K562 (cell line): ENCODE results near the gene IQCM.

Source experiments
- BRD4 ChIP-seq: fragments of 200-600 bp; sonication (generic); IDR thresholded peaks from 2 replicates; pipeline ENCODE4 v1.6.1; 2017; ENCODE audit warnings: inconsistent platforms
- COPS2 ChIP-seq: fragments of 450-650 bp; conservative IDR thresholded peaks from 2 replicates; pipeline ENCODE4 v1.6.1; 2016; ENCODE audit warnings: mild to moderate bottlenecking, moderate library complexity
- CTCF ChIP-seq, 3 experiments: IDR thresholded peaks in 2 of 3; conservative IDR thresholded peaks in 1 of 3; 2 replicates each; pipeline ENCODE4 v1.5.1; 2011 to 2012; ENCODE audit warnings: low read length in 3 of 3, mild to moderate bottlenecking in 3 of 3, control low read depth in 2 of 3, improper control_type of control experiment in 1 of 3, inconsistent platforms in 1 of 3, low read depth in 1 of 3, mixed read lengths in 1 of 3, moderate library complexity in 1 of 3; ENCODE audit not compliant: insufficient read depth in 2 of 3
- EGR1 ChIP-seq: fragments of 450-650 bp; conservative IDR thresholded peaks from 2 replicates; pipeline ENCODE4 v1.6.1; 2017; ENCODE audit warnings: mild to moderate bottlenecking
- JUNB ChIP-seq: fragments of 450-650 bp; formaldehyde crosslinking; conservative IDR thresholded peaks from 2 replicates; pipeline ENCODE4 v1.4.0; 2020; ENCODE audit warnings: mild to moderate bottlenecking
- NFIC ChIP-seq: fragments of 450-650 bp; IDR thresholded peaks from 2 replicates; pipeline ENCODE4 v1.6.1; 2017; ENCODE audit warnings: mild to moderate bottlenecking, inconsistent platforms
- PML ChIP-seq: IDR thresholded peaks from 2 replicates; pipeline ENCODE4 v1.6.1; 2012; ENCODE audit warnings: low read length, inconsistent platforms
- RERE ChIP-seq: sonication (generic); formaldehyde crosslinking; IDR thresholded peaks from 2 replicates; pipeline ENCODE4 v1.8.0; 2023; ENCODE audit warnings: missing genetic modification reagents, mild to moderate bottlenecking, borderline replicate concordance
- STAT5A ChIP-seq: IDR thresholded peaks from 2 replicates; pipeline ENCODE4 v1.6.1; 2012; ENCODE audit warnings: low read length, inconsistent platforms, borderline replicate concordance
- TBL1XR1 ChIP-seq, 2 experiments: IDR thresholded peaks; 2 replicates each; pipeline ENCODE4 v1.6.1; 2012; ENCODE audit warnings: improper control_type of control experiment in 2 of 2, low read length in 2 of 2, mild to moderate bottlenecking in 1 of 2
- USF2 ChIP-seq: sonication (generic); formaldehyde crosslinking; IDR thresholded peaks from 2 replicates; pipeline ENCODE4 v1.5.0; 2020; ENCODE audit warnings: missing genetic modification reagents
- ZBTB11 ChIP-seq, 3 experiments: fragments of 200-800 bp in 1 of 3; fragments of 250-450 bp in 1 of 3; fragments of 450-650 bp in 1 of 3; sonication (Bioruptor Pico) in 1 of 3; sonication (Bioruptor generic) in 1 of 3; formaldehyde crosslinking in 1 of 3; IDR thresholded peaks; 2 replicates each; pipeline versions ENCODE4 v1.6.1 to v1.8.0; 2016 to 2022; ENCODE audit warnings: mild to moderate bottlenecking in 2 of 3, missing genetic modification characterization in 2 of 3, missing compliant biosample characterization in 1 of 3, moderate library complexity in 1 of 3
- ZBTB43 ChIP-seq: sonication (generic); formaldehyde crosslinking; IDR thresholded peaks from 2 replicates; pipeline ENCODE4 v1.8.0; 2023; ENCODE audit warnings: mild to moderate bottlenecking, missing genetic modification reagents
- ZNF311 ChIP-seq: fragments of 250-450 bp; sonication (Bioruptor Pico); IDR thresholded peaks from 2 replicates; pipeline ENCODE4 v1.4.0; 2020; ENCODE audit warnings: mild to moderate bottlenecking, moderate library complexity

- TF ChIP-seq CTCF (IDR thresholded peaks at IDR 0.05 in 2 of 3, conservative IDR thresholded peaks at IDR 0.05 in 1 of 3; ENCODE audit: insufficient read depth in 2 of 3, low read depth in 1 of 3, low read length in 3 of 3), result no peak
- no peak for TF ChIP-seq PML
- TF ChIP-seq STAT5A, result no peak
- TF ChIP-seq COPS2, result no peak
- TF ChIP-seq ZNF311, result no peak
- no peak for TF ChIP-seq USF2 (CRISPR knock-in tag)
- no peak for TF ChIP-seq TBL1XR1 (IDR thresholded peaks at IDR 0.05; ENCODE audit: low read length in 2 of 2)
- TF ChIP-seq RERE (CRISPR knock-in tag), result no peak
- TF ChIP-seq ZBTB43 (CRISPR knock-in tag), result no peak
- no peak for TF ChIP-seq JUNB
- no peak for TF ChIP-seq EGR1
- no peak for TF ChIP-seq ZBTB11 (CRISPR knock-in tag; IDR thresholded peaks at IDR 0.05)
- no peak for TF ChIP-seq BRD4
- no peak for TF ChIP-seq NFIC
Observed at GRCh38 chr4:149702414-149703293, 113.0 kb downstream of the IQCM start.
